GM18502 (cell line): Measurements from ENCODE around the gene TBX1.
"Not testable (repeated sequence)": the region's sequence is repeated elsewhere in the genome, so short reads cannot be mapped to it uniquely, and the experiment has no call there.

Experiments used
- ATAC-seq: cut with Tn5 transposase; IDR thresholded peaks from one replicate; pipeline ENCODE4 v1.9.1; 2021; ENCODE audit warnings: mild to moderate bottlenecking; ENCODE audit not compliant: unreplicated experiment, poor library complexity

TBX1 gene

DNA sequence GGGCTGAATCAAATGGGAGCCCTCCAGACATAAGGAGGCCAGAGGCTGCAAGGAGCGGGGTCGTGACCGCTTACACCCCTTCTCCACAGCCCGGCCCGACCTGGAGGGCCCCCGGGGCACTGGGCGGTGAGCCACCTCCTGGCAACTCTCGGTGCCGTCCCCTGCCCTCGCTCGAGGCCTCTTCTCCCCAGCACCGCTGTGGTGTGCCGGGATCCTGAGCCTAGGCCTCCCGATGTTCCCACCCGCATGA, 37.7 kb upstream of the TBX1 start:
- ATAC-seq: no peak

DNA sequence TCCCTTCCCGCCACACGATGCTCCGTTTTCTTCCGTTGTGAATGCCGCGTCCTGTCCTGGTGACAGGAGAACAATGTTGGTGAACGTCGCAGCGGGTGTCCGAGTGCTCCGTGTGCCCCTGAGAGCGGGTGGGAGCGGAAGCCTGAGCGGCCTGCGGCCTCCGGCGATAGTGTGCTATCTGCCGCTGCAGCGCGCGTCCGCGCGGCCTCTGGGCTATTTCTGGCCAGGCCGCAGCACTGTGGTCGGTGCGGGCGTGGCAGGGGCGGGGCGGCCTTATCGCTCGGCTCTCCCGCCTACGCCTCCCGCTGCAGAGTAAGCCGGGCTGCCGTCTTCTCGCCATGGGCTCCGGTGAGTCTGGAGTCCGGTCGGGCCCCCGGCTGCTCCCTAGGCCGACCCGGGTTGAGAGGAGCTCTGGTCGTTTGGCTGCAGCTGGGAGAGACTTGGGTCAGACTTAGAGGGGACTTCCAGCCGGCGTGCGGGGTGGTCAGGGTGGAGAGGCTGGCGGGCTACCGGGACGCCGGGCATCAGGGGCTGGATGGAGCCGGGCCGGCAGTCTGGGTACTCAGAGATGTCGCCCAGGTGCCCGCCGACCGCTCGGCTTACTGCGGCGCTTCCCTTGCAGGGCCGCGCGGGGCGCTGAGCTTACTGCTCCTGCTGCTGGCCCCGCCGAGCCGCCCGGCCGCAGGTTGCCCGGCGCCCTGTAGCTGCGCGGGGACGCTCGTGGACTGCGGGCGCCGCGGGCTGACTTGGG, 37.2 kb upstream of the TBX1 start, which contains the start of gene GP1BB:
Gene GP1BB (plus strand): TSS at position 308 of the 751 bp plus-strand sequence. CDS start 31 bp downstream, at position 339.
- no peak for ATAC-seq

DNA sequence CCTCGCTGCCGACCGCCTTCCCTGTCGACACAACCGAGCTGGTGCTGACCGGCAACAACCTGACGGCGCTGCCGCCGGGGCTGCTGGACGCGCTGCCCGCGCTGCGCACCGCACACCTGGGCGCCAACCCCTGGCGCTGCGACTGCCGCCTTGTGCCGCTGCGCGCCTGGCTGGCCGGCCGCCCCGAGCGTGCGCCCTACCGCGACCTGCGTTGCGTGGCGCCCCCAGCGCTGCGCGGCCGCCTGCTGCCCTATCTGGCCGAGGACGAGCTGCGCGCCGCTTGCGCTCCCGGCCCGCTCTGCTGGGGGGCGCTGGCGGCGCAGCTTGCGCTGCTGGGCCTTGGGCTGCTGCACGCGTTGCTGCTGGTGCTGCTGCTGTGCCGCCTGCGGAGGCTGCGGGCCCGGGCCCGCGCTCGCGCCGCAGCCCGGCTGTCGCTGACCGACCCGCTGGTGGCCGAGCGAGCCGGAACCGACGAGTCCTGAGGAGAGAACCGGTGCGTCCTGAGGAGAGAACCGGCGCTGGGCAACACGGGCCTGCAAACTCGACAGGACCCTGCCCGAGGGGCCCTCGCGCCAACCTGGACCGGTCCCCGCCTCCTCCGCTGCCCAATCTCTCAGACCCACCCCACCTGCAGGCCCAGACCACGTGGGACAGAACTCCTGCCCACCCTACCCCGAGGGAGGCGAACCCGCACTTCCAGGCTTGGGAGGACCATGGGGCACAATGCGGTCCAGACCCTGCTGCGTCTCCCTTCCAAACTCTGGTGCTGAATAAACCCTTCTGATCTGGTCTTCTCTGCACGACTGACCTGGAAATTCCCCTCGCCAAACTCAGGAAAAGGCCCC, 36.4 kb upstream of the TBX1 start:
- no peak for ATAC-seq

DNA sequence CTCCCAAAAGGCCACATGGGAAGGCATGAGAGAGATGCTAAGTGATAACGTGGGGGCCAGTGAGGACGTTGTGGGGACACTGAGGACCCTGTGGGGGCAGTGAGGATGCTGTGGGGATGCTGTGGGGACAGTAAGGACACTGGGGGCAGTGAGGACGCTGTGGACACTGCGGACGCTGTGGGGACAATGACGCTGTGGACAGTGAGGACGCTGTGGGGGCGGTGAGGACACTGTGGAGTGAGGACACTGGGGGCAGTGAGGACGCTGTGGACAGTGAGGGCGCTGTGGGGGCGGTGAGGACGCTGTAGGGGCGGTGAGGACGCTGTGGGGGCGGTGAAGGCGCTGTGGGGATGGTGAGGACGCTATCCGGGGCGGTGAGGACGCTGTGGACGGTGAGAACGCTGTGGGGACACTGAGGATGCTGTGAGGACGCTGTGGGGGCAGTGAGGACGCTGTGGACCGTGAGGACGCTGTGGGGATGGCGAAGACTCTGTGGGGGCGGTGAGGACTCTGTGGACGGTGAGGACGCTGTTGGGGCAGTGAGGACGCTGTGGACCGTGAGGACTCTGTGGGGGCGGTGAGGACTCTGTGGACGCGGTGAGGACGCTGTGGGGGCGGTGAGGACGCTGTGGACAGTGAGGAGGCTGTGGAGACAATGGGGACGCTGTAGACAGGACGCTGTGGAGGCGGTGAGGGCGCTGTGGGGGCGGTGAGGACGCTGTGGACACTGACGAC, 35.5 kb upstream of the TBX1 start:
- ATAC-seq: no peak

DNA sequence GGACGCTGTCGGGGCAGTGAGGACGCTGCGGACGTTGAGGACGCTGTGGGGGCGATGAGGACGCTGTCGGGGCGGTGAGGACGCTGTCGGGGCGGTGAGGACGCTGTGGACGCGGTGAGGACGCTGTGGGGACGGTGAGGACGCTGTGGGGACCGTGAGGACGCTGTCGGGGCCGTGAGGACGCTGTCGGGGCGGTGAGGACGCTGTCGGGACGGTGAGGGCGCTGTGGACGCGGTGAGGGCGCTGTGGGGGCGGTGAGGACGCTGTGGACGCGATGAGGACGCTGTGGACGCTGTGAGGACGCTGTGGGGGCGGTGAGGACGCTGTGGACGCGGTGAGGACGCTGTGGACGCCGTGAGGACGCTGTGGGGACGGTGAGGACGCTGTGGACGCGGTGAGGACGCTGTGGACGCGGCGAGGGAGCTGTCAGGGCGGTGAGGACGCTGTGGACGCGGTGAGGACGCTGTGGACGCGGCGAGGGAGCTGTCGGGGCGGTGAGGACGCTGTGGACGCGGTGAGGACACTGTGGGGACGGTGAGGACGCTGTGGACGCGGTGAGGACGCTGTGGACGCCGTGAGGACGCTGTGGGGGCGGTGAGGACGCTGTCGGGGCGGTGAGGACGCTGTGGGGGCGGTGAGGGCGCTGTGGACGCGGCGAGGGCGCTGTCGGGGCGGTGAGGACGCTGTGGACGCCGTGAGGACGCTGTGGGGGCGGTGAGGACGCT, 34.4 kb upstream of the TBX1 start:
- not testable (repeated sequence) for ATAC-seq

DNA sequence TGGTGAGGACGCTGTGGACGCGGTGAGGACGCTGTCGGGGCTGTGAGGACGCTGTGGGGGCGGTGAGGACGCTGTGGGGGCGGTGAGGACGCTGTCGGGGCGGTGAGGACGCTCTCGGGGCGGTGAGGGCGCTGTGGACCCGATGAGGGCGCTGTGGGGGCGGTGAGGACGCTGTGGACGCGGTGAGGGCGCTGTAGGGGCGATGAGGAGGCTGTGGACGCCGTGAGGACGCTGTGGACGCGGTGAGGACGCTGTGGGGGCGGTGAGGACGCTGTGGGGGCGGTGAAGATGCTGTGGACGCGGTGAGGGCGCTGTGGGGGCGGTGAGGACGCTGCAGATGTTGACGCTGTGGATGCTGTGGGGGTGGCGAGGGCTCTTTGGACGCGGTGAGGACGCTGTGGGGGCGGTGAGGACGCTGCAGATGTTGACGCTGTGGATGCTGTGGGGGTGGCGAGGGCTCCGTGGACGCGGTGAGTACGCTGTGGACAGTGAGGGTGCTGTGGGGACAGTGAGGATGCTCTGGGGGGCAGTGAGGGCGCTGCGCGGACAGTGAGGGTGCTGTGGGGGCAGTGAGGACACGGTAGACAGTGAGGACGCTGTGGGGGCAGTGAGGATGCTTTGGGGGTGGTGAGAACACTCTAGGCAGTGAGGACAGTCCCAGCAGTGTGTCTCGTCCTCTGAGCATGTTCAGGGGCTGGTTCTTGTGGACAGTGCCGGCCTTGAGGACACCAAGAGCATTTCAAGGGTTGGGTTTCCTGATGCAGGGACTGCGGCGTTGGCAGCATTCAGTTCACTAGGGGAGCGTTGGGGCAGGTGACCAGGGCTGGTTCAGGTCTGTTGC, 33.0 kb upstream of the TBX1 start:
- no peak for ATAC-seq

DNA sequence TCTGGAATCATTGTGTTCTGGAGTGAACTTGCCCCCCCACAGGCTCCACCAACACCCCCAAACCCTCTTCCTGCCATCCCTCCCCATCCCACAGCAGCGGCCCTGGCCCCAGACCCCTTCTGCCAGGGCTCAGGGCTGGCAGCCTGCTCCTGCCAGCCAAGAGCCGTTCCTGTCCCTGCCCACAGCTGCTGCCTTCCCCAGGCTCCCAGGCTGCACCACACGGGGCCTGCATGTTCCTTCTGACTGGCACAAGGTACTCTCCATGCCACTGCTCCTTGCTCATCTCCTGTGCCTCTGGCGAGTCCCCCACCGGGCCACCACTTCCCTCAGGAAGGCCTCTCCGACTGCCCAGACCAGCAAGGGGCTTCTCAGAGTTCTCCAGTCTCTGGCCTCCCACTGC, 32.3 kb upstream of the TBX1 start:
- ATAC-seq: no peak

DNA sequence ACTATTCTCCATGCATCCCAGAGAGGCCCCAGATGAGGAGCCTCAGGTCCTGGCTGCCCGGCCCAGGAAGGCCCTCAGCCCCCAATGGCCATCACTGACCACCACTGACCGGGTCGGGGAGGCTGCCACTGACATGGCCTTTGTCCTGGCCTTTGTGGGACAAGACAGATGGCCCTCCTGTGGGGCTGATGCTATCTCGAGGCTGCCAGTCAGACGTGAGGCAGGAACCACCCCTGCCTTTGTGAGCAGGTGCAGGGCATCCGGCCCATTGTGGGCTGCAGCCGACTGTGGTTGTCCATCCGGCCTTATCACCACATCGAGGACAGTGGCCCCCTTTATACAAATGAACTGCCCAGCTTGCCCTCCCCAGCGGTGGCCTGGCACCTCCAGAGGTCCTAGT, 31.7 kb upstream of the TBX1 start:
- ATAC-seq: no peak

DNA sequence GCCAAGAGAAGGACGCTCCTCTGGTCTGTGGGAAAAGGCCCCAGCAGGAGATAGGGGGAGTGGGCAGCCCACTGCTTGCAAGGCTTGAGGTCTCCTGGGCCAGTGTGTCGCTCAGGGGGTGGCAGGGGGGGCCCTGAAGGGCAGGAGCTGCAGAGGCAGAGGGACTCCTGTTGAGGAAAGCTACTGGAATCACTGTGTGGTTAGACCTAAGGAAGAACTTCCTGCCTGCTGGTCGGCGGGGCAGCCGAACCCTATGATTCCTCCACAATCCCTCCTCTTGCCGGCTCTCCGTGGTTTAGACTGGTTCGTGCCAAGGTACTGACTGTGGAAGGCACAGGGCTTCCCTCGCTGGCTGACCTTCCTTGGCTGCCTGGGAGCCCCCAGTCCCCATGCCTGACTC, 31.1 kb upstream of the TBX1 start:
- no peak for ATAC-seq

DNA sequence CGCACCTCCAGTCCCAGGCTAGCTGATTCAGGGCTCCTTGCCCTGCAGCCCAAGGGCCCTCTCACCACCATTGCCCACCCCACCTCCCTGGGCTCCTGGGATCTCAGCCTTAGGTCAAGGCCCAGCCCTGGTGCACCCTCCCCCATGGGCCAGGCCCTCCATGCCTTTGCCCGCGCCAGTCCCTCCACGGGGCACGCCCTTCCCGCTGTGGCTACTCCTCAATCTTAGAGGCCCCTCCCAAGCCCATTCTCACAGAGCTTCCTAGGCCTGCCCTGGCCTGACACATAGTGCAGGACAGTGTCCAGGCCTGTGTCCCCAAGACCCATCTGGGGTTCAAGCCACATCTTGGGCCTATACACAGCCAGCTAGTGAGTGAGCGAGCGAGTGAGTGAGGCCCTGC, 30.4 kb upstream of the TBX1 start:
- no peak for ATAC-seq

DNA sequence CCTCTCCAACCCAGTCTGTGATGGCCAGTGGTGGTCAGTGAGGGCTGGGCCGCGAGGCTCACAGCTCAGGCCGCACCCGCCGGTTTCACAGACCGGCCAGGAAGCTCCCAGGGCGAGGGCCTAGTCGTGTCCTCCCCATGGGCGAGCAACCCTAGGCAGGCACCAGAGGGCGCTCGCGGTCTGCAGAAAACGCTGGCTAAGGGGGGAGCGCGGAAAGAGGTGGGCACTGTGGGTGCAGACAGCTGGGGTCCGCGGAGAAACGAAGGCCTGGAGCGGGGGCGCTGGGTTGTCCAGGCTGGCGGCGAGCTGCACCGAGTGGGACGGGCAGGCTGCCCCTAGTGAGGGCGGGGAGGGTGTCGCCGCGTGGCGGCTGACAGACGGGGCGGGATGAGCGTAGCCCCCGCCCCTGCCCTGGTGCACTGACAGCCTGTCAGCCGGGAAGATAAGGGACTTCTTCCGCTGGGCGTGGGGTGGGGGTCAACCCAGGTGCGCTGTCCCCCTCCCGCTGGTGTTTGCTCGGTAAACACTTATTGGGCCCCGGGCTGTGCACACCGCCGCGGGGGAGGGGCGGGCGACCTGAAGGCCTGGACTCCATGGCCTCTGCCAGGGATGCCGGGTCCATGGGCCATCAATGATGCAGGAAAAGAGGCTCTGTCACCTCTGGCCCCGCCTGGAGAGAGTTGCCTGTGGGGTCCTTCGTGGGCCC, 29.8 kb upstream of the TBX1 start:
- no peak for ATAC-seq

DNA sequence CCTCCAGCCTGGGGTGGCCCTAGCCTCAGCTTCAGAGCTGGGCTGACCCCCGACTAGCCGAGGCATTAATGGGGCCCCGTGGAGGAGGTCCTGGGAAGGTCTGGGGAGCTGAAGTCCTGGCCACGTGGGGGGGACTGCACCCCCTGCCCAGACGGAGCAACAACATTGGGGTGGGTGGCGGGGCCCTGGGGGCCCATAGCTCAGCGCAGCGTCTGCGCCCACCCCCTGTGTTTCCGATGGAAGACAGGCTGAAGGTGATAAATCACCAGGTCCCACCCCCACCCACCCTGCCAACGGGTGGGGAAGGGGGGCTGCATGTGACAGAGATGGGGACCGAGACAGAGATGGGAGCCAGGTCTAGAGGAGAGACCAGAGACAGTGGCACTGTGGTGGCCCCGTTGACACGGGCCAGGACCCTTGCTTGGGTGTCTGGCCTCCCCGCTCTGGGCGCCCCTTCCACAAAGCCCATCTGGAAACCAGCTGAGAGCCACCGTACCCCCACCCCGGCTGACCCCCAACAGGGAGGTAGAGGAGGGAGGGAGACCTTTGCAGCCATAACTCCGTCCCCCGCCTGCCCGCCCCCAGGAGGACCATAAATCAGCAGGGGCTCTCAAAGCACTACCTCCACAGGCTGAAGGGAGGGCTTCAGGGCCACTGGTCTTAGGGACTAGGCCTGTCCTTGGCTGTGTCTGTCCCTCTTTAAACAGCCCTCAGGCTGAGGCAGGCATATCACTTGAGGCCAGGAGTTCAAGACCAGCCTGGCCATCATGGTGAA, 29.0 kb upstream of the TBX1 start:
- ATAC-seq: no peak

DNA sequence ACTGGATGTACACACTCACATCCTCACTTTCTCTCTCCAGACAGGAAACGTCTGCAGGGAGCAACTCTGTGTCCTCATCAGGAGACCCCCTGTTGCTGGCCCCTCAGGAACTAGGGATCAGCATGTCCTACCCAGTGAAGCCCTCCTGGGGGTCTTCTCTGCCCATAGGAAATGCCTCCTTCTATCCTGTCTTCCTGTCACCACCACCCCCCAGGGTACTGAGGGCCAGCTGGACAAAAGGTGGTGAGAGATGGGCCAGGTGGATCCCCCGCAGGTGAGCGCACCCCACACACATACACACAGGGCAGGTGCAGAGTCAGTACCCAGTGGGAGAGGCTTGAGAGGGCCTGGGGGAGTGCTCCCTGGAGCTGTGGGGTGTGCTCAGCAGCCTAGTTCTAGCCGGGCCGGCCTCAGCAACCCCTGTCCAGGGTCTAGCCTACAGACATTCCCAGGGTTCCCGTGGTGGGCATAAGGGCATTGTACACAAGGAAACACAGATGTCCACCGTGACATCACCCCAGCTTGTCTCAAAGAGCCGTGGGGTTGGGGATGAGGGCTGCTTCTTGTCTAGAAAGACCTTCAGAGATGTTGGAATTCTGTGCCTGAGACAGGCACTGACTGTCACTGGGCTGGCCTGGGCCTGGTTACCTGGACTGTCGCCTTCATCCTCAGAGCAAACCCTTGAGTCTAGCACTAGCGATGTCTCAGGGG, 28.0 kb upstream of the TBX1 start:
- no peak for ATAC-seq

DNA sequence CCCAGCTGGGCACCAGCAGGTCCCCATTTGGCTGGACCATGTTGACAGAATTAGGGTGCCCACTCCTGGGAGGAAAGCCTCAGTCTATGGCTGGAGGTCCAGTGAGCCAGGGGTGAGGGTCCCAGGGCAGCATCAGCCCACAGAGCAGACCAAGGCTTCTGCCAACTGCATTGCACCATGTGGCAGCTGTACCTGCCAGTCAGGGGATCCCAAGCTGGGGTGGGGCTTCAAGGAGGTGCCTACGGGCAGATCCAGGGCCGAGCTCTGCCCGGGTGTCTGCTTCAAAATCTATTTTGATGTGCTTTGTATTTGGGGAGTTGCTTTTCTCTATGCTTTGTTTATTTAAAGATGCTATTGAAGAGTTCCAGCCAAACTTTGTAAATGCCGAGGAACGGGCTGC, 26.8 kb upstream of the TBX1 start:
- no peak for ATAC-seq

DNA sequence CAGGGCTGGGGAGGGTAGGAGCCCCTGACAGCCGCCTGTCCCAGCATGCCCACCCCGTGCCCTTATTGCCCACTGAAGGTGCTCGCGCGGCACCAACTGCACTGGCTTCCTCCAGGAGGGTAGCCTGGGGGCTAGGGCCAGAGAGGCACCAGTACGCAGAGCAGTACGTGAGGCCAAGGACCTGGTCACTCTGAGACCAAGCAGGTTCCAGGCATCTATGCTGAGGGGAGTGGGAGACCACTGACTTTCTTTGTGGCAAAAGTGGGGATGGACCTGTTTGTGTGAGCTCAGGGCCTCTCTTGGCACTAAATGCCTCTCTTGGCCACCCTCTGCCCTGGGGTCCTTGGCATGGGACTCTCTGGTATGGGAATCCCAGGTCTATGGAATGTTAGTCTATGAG, 26.4 kb upstream of the TBX1 start:
- no peak for ATAC-seq

DNA sequence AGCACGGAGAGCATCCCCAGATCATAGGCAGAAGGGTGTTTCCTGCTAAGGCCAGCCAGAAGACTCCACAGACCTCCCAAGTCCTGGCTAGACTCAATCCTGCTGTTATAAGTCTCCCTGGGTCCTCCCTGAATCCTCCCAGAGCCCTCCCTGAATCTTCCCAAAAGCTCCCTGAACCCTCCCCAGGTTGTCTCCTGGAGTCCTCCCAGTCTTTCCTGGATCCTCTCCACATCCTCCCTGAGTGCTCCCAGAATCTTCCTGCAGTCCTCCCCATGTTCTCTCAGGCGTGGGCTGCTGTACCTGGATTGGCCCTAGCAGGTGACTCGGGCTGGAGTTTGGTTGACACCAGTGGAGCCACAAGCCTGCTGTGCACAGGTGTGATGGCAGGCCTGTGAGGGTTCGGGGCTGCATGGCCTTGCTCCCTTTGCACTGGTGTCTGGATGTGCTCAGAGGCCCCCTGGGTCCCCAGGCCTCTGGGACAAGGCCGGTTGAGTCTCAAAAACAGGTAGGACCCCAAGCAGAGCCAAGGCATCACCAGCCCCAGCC, 25.7 kb upstream of the TBX1 start:
- no peak for ATAC-seq

DNA sequence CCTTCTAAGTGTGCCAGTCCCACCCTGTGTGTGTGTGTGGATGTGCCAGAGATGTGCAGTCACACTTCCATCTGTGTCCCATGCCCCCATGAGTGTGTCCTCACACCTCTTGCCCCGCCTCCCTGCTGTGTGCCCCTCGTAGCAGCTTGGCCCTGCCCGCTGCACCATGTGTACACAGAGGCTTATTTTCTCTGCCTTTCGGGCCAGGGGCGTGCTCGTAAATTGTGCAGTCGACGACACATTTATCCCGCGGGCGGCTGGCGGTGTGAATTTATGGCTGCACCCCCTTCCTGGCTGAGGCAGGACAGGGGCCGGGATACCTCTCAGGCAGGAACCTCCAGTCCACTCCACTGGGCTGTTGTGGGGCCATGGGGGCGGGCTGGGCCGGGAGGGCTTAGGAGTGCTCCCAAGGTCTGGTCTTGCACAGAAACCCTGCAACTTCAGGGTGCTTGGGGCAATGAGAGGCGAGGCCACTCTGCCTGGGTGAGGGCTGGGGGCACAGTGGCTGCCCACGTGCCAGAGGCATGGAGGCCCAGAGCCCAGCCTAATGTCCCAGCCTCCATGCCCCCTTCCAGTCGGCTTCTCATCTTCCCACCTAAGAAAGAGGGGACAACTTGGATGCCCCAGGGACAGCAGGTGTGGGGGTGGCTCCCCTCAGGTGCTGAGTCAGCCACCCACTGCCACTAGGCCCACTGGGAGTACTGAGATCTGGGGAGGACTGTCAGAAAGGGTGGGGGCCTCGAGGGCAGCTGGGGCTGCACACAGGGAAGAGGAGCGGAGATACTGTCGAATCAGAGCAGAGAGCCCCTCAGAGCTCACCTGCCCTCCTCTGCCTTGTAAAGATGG, 24.7 kb upstream of the TBX1 start:
- ATAC-seq: no peak
